Measurements from ENCODE around the gene DDX54. TPM values are rescaled to one million over a fixed set of nuclear protein-coding genes. Genes with fewer than 3 reads are reported as not detected.

The DDX54 gene
- total and polyA plus RNA-seq, 8 donors, result 42.0 to 73.6 (median 60.8) TPM

GRCh38 chr12:113228394-113229028 is 43.2 kb upstream of the DDX54 start:
- peak overlapping the region in 1 of 2 donors; percentile 45 for H3K27ac ChIP-seq
- no peak overlapping the region for H3K4me3 ChIP-seq
- DNase-seq (no peak), ATAC-seq (peak; percentile 6)
- H3K9me3 ChIP-seq, result no peaks in the 10 kb centered on the region
- TF ChIP-seq, protein P1, sequence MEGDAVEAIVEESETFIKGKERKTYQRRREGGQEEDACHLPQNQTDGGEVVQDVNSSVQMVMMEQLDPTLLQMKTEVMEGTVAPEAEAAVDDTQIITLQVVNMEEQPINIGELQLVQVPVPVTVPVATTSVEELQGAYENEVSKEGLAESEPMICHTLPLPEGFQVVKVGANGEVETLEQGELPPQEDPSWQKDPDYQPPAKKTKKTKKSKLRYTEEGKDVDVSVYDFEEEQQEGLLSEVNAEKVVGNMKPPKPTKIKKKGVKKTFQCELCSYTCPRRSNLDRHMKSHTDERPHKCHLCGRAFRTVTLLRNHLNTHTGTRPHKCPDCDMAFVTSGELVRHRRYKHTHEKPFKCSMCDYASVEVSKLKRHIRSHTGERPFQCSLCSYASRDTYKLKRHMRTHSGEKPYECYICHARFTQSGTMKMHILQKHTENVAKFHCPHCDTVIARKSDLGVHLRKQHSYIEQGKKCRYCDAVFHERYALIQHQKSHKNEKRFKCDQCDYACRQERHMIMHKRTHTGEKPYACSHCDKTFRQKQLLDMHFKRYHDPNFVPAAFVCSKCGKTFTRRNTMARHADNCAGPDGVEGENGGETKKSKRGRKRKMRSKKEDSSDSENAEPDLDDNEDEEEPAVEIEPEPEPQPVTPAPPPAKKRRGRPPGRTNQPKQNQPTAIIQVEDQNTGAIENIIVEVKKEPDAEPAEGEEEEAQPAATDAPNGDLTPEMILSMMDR (IDR thresholded peaks at IDR 0.05), result no peak
- no peaks in the 10 kb centered on the region for H3K27me3 ChIP-seq
- intact Hi-C loops (cut with DNase I), result no loop called here
- peaks cover 0 to 60% of the 10 kb centered on the region in 2 donors for H3K36me3 ChIP-seq
- H3K4me1 ChIP-seq, result peaks cover 4 to 85% of the 10 kb centered on the region in 2 donors

DNA sequence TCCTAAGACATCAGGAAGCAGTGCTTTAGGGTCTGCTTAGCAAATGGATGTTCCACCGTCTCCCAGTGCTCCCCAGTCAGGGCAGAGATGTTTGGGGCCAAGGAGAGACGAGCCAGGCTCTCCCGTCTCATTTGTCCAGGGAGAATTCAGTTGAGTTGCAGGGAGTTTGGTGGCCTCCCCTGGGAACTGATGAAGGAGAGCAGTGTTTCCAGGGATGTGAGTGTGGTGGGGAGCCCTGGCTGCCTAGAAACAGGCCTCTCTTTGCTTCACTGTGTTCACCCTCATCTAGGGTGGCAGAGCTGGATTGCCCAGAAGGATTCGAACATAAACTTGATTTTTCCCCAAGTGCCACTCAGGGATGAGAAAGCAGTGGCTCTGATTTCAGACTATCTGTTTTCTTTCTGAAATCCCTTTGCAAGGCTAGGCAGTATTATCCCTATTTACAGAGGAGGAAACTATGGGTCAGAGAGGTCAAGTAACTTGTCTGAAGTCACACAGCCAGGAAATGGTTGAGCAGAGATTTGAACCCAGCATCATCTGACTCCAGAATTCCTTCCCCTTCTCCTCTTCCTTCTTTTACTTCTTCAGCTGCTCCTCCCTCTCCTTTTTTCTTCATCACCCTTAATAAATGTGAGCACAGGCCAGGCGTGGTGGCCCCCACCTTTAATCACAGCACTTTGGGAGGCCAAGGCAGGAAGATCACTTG is 42.6 kb upstream of the DDX54 start:
- intact Hi-C loops (cut with DNase I), result no loop called here
- Histone ChIP-seq H3K4me1 (peaks cover 9 to 84% of the 10 kb centered on the region in 2 donors), H3K36me3 (peaks cover 0 to 53% of the 10 kb centered on the region in 2 donors), H3K27me3 (no peaks in the 10 kb centered on the region), H3K27ac (peak overlapping the region in 1 of 2 donors; percentile 18), H3K4me3 (no peak overlapping the region), H3K9me3 (no peaks in the 10 kb centered on the region)
- ATAC-seq (no peak), DNase-seq (no peak)
- TF ChIP-seq, protein P1 (IDR thresholded peaks at IDR 0.05), result no peak

DNA sequence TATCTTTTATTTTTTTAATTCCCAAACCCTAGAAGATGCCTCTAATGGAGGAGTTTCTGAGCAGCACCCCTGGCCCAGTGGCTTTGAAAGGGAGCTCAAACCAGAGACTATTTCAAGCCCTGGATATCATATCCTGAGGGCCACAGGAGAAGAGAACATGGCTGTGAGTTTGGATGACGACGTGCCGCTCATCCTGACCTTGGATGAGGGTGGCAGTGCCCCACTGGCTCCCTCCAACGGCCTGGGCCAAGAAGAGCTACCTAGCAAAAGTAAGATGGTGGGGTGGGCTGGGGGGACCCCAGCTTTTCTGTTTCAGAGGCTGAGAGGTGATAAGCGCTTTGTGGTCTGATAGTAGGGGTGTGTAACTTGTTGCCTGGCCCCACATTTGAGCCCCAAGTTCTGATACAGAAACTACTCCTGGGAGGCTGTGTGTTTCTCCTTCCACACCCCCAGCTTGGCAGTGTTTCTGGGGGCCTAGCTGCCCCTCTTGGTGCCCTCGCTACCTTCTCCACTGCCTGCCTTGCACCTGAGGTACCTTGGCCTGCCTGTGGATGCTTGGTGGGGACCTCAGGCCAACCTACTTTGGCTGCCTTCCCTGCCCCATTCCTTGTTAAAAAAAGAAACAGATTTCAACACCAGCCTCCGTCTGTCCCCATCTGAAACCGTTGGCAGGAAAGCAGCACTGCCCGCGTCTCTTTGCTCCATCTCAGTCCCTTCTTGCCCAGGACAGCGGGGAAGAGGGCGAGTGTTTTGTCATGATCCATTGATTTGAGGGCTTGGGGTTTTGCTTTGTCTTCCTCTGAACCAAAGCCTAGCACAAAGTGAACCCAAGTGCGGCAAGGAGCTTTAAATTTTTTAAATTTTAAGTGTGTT is 41.7 kb upstream of the DDX54 start:
- no peaks in the 10 kb centered on the region for H3K27me3 ChIP-seq
- H3K4me3 ChIP-seq, result no peak overlapping the region
- H3K4me1 ChIP-seq, result peaks cover 17 to 84% of the 10 kb centered on the region in 2 donors
- H3K36me3 ChIP-seq, result peaks cover 0 to 44% of the 10 kb centered on the region in 2 donors
- DNase-seq, result no peak
- peak overlapping the region in 1 of 2 donors; percentile 18 for H3K27ac ChIP-seq
- H3K9me3 ChIP-seq, result no peaks in the 10 kb centered on the region
- intact Hi-C loops (cut with DNase I), result no loop called here
- ATAC-seq, result no peak
- TF ChIP-seq, protein P1 (IDR thresholded peaks at IDR 0.05), result no peak

DNA sequence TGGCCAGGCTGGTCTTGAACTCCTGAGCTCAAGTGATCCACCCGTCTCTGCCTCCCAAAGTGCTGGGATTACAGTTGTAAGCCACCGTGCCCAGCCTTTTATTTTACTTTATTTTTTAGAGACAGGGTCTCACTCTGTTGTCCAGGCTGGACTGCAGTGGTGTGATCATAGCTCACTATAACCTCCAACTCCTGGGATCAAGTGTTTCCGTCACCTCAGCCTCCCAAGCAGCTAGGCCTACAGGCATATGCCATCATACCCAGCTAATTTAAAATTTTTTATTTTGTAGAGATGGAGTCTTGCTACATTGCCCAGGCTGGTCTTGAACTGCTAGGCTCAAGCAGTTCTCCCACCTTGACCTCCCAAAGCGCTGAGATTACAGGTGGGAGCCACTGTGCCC is 39.7 kb upstream of the DDX54 start:
- Histone ChIP-seq H3K27ac (peak overlapping the region in 1 of 2 donors; percentile 13), H3K9me3 (no peaks in the 10 kb centered on the region), H3K4me1 (peaks cover 17 to 76% of the 10 kb centered on the region in 2 donors), H3K4me3 (no peak overlapping the region), H3K27me3 (no peaks in the 10 kb centered on the region), H3K36me3 (peaks cover 0 to 29% of the 10 kb centered on the region in 2 donors)
- intact Hi-C loops (cut with DNase I), result no loop called here
- TF ChIP-seq, protein P1 (IDR thresholded peaks at IDR 0.05), result no peak
- DNase-seq, result no peak
- no peak for ATAC-seq
